ENCODE measurements around the gene AVPR1B. TPM values are rescaled to one million over a fixed set of nuclear protein-coding genes. Genes with fewer than 3 reads are reported as not detected.
A peak's percentile ranks its signal among the peaks of the same experiment; 100 is the strongest.

AVPR1B gene
- total and polyA plus RNA-seq, 2 of the 13 experiments (the other 11 are each of a cell fraction or from before 2014, with no cell fraction given), result 0.05 TPM; not detected in 1

GRCh38 chr1:206115791-206116190, 1.4 kb downstream of the AVPR1B start (continued):
- TF ChIP-seq THYN1 (CRISPR knock-in tag; IDR thresholded peaks at IDR 0.05; ENCODE audit: borderline replicate concordance, low read depth) (no peak), ZNF713 (CRISPR knock-in tag; IDR thresholded peaks at IDR 0.05) (no peak), MBD4 (IDR thresholded peaks at IDR 0.05; ENCODE audit: borderline replicate concordance, low read length) (no peak), KLF12 (CRISPR knock-in tag; IDR thresholded peaks at IDR 0.05; ENCODE audit: borderline replicate concordance) (no peak), JDP2 (CRISPR knock-in tag; IDR thresholded peaks at IDR 0.05; ENCODE audit: borderline replicate concordance) (no peak), ZNF569 (CRISPR knock-in tag; IDR thresholded peaks at IDR 0.05; ENCODE audit: borderline replicate concordance) (no peak)

- ChIA-PET POLR2A (interaction anchor here (1.1 kb wide), 1 partner anchor 63 kb away, joined by 3 read pairs; no protein-coding TSS in a partner anchor), CTCF (ENCODE audit: low intra/inter-chr PET ratio, low total read pairs) (no interaction called here)
- H3K9me3 ChIP-seq (ENCODE audit: low read length), result no peaks in the 10 kb centered on the region
- no peak overlapping the region for H3K27ac ChIP-seq (ENCODE audit: extremely low read length, insufficient read depth, low read length)
- peak overlapping the region in 2 of 3 experiments; percentile 27 to 28; a peak in 1 of 6 replicates for H3K4me3 ChIP-seq (replicated peaks in 1 of 3; ENCODE audit: insufficient read depth in 1 of 3, low read depth in 2 of 3, low read length in 3 of 3)
- FAIRE-seq, result peak; percentile 74
- no TSS peak for BruUV-seq (replicated peaks)
- H2AFZ ChIP-seq (ENCODE audit: low read length), result peak overlapping the region; percentile 49
- intact Hi-C loops (cut with micrococcal nuclease; ENCODE audit: unreplicated experiment), result no loop called here
- no peak overlapping the region for H3K9ac ChIP-seq (ENCODE audit: insufficient read depth, low read depth, low read length)
- ATAC-seq, result peak; percentile 21
- H3K27me3 ChIP-seq (ENCODE audit: control insufficient read depth in 1 of 2, insufficient read depth in 2 of 2, low read length in 2 of 2), result peaks cover 0 to 4% of the 10 kb centered on the region in 2 experiments; a peak in 2 of 5 replicates
- peaks cover 69% of the 10 kb centered on the region for H3K4me1 ChIP-seq (ENCODE audit: insufficient read depth, low read length)
- H3K79me2 ChIP-seq (ENCODE audit: insufficient read depth, low read length), result no peaks in the 10 kb centered on the region
- H3K4me2 ChIP-seq (ENCODE audit: low read depth, low read length), result peak overlapping the region; percentile 93
- H3K36me3 ChIP-seq (replicated peaks in 1 of 2; ENCODE audit: control insufficient read depth in 1 of 2, insufficient read depth in 2 of 2, low read length in 2 of 2), result no peaks in the 10 kb centered on the region
- 0% methylated on average over 6 of the region's 6 CpGs for WGBS (ENCODE audit: low lambda C conversion rate)
- no peaks in the 10 kb centered on the region for H4K20me1 ChIP-seq (ENCODE audit: insufficient read depth, low read length)
- in situ Hi-C loops (cut with HindIII; ENCODE audit: extremely low pct_ligation_motif_present, low pct_unique_long_range_greater_than_20kb), result no loop called here
- peak; percentile 31 for DNase-seq (ENCODE audit: low spot score)
- no peak for TF ChIP-seq ZNF30 (CRISPR knock-in tag; IDR thresholded peaks at IDR 0.05)
- TF ChIP-seq XRCC5 (optimal IDR thresholded peaks at IDR 0.05; ENCODE audit: low read length), result no peak
- no peak for TF ChIP-seq MED8 (CRISPR knock-in tag; IDR thresholded peaks at IDR 0.05; ENCODE audit: insufficient replicate concordance)
- peak; percentile 25; the same call in 1 of the 2 replicates for TF ChIP-seq YEATS4 (CRISPR knock-in tag; IDR thresholded peaks at IDR 0.05; ENCODE audit: borderline replicate concordance)
- no peak for TF ChIP-seq THYN1 (CRISPR knock-in tag; IDR thresholded peaks at IDR 0.05; ENCODE audit: borderline replicate concordance, low read depth)
- peak; percentile 29; the same call in 1 of the 2 replicates for TF ChIP-seq HNF1B (CRISPR knock-in tag; IDR thresholded peaks at IDR 0.05)
- TF ChIP-seq ZNF282 (IDR thresholded peaks at IDR 0.05; ENCODE audit: partially characterized antibody), result no peak
- no peak for TF ChIP-seq HNRNPLL (IDR thresholded peaks at IDR 0.05; ENCODE audit: low read depth, low read length, poor library complexity, severe bottlenecking)
- no peak for TF ChIP-seq THRA (CRISPR knock-in tag; IDR thresholded peaks at IDR 0.05; ENCODE audit: borderline replicate concordance)
- TF ChIP-seq PHF21A (CRISPR knock-in tag; IDR thresholded peaks at IDR 0.05), result peak; percentile 34; the same call in 1 of the 2 replicates
- no peak for TF ChIP-seq ZNF772 (CRISPR knock-in tag; IDR thresholded peaks at IDR 0.05)
These were observed 2.2 kb downstream of the AVPR1B start for GRCh38 chr1:206114692-206115640.
